Activated CD4-positive, alpha-beta T cell treated with anti-CD3 and anti-CD28 coated beads, Interleukin-2, amount 50 U/mL, for 48 hours (primary cell): ENCODE data around the gene CDCP1.
"Not testable (repeated sequence)": the region's sequence is repeated elsewhere in the genome, so short reads cannot be mapped to it uniquely, and the experiment has no call there.

ENCODE experiments used
- DNase-seq, 2 experiments: peaks; one replicate each; pipeline ENCODE4 v3.0.0-alpha.2; 2020

Gene CDCP1

GRCh38 chr3:45081506-45082141 lies 64.6 kb downstream of the CDCP1 start:
- DNase-seq = no peak

GRCh38 chr3:45080824-45081223 lies 65.4 kb downstream of the CDCP1 start:
- no peak for DNase-seq

DNA sequence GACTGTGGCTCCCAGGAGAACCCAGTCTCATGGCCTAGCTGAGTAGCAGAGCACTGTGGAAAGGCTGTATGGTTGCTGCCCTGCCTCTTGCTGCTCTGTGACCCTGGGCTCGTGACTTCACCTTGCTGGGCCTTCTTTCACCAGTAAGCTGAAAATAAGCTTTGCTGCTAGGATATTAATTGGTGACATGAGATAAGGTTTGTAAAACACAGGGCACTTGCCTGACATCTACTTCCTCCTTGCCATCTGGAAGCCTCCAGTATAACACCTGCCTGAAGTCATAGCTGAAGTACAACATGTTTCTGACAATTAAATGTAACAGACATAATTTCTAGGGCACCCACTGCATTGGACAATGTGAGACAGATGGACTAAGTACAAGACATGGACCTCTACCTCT lies 66.5 kb downstream of the CDCP1 start:
- DNase-seq = no peak

DNA sequence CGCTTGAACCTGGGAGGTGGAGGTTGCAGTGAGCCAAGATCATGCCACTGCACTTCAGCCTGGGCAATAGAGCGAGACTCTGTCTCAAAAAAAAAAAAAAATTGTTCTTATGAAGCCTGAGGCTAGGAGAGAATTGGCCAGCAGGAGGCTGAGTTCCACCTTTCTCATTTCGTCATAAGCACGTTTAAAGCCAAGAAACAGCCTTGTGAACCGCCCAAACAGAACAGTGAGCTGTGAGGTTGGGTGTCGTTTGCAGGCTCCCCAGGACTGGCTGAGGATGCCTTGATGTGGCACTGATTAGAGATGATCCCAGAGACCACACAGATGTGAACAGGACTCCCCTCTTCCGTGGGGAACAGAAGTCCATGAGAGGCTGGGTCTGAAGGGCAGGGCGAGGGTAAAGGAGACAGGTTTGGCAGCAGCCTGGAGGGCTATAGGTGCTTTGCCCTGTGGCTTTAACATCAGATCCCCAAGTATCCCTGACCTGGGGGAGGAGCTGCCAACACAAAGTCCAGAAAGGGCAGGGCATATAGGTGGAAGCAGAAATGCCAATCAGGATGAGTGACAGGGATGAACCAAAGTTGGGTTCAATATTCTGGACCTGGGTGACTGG lies 67.2 kb downstream of the CDCP1 start:
- DNase-seq = no peak

- not testable (repeated sequence) for DNase-seq
Measured at GRCh38 chr3:45078256-45078655, 67.9 kb downstream of the CDCP1 start.

DNA sequence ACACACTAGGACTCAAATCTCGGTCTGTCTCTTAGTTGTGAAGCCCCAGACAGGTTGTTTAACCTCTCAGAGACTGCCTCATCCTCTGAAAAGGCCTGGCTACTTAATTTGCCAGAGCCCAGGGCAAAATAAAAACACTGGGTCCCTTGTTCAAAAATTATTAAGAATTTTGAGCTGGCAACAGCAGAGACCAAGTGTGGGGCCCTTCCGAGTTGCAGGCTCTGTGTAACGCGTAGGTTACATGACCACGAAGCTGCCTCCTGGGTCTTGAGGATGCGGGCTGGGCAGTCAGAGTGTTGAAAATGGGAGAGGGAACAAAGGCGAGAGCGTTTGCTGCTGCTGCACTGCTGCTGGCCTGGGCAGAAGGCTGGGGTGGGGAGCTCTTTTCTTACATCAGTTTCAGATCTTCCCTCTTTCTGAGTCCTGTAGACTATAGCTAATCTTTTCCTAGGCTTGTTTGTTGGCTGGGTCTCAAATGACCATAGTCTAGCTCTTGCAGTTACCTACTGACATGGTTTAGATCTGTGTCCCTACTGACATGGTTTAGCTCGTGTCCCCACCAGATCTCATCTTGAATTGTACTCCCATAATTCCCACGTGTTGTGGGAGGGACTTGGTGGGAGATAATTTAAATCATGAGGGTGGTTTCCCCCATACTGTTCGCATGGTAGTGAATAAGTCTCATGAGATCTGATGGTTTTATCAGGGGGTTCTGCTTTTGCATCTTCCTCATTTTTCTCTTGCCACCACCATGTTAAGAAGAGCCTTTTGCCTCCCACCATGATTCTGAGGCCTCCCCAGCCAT lies 70.2 kb downstream of the CDCP1 start:
- DNase-seq = no peak

- DNase-seq = no peak
Measured at GRCh38 chr3:45071075-45071474, 75.1 kb downstream of the CDCP1 start.

DNA sequence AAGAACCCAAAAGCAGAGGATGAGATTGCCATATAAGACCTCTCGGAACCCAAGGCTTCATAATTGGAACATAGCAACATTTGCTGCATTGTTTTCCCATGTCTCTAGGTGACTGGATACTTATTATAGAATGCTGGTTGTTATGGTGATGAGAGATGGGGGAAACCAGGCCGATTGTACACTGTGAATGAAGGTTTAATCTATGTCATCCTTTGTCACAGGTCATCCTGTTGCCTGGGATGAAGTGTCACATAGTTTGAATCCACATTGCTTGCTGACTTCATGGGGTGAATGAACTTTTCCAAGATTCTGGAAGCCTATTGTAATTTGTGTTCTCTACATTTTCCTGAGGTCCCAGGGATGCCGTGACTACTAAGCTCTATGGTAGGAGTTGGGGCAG lies 78.2 kb downstream of the CDCP1 start:
- no peak for DNase-seq

- no peak for DNase-seq
Measured at GRCh38 chr3:45067486-45067885, 78.7 kb downstream of the CDCP1 start.

DNA sequence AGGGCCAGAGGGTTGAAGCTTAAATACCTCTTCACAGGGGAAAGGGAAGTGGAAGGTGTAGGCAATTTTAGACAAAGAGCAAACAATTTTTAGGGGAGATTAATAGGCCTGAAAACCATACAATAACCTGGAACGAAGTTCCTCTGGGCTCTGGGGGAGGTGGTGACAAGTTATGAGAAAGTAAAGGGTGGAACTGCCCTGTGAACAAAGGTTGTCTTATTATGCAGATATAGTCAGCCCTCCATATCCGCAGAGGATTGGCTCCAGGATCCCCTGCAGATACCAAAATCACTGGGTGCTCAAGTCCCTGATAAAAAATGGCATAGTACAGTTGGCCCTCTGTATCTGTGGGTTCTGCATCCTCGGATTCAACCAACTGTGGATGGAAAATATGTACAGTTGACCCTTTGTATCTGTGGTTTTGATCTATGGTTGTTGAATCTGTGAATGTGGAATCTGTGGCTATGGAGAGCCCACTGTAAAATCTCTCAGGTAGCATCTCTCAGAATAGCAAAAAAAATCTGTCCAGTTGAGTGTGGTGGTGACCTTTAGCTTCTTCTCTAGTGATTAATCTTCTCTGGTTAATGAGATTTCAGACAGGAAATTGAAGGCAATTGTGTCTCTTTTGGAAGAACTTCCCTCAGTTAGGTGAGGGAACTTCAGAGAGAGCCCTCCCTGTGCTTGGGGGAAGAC lies 79.9 kb downstream of the CDCP1 start:
- no peak for DNase-seq

DNA sequence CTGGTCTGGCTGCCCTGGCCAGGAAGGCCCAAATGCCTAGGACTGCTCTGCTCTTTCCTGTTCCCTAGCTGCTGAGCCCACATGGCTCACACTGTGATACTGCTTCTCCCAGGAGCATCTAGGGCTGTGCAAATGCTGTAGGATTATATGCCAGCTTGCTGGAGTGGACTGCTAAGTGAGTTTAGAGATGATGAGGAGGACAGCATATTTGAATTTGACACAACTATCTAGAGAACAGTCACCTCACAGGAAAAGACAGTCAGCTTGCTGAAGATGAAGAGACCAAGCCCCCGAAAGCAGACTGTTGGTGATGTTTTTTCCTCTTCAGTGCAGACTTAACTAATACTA lies 80.8 kb downstream of the CDCP1 start:
- DNase-seq = no peak

DNA sequence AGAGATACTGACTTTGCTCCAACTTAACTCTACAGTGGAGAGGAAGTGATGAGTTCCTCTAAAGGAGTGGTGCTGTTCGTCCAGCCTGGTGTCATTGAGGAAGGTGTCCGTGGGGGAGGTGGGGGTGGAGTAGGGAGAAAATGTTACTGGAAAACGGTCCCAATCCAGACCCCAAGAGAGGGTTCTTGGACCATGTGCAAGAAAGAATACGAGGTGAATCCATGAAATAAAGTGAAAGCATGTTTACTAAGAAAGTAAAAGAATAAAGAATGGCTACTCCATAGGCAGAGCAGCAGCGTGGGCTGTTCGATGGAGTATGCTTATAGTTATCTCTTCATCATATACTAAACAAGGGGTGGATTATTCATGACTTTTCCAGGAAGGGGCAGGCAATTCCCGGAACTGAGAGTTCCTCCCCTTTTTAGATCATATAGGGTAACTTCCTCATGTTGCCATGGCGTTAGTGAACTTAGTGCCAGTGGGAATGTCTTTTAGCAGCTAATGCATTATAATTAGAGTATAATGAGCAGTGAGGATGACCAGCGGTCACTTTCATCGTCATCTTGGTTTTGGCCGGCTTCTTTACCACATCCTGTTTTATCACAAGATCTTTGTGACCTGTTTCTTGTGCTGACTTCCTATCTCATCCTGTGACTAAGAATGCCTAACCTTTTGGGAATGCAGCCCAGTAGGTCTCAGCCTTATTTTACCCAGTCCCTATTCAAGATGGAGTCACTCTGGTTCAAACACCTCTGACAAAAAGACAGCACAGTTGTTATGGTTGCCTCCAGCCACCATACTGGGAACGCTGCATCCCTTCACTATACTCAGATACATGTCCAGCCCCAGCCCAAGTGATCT lies 81.4 kb downstream of the CDCP1 start:
- DNase-seq = peak; percentile 70 to 77

DNA sequence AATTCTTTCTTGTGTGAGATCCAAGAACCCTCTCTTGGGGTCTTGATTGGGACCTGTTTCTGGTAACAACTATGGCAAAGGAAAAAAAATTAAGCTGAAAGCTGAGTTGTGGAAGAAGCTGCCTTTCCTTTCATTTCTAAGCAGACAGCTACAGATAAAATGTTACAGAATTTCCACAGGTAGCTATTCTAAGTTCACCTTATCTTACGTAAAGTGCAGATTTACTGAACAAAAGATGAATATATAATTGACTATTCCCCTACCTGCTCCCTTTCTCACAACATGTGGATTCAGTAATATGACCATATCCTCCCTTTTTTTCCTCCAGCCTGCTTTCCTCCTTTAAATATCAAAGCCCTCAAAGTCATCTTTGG lies 83.5 kb downstream of the CDCP1 start:
- no peak for DNase-seq

DNA sequence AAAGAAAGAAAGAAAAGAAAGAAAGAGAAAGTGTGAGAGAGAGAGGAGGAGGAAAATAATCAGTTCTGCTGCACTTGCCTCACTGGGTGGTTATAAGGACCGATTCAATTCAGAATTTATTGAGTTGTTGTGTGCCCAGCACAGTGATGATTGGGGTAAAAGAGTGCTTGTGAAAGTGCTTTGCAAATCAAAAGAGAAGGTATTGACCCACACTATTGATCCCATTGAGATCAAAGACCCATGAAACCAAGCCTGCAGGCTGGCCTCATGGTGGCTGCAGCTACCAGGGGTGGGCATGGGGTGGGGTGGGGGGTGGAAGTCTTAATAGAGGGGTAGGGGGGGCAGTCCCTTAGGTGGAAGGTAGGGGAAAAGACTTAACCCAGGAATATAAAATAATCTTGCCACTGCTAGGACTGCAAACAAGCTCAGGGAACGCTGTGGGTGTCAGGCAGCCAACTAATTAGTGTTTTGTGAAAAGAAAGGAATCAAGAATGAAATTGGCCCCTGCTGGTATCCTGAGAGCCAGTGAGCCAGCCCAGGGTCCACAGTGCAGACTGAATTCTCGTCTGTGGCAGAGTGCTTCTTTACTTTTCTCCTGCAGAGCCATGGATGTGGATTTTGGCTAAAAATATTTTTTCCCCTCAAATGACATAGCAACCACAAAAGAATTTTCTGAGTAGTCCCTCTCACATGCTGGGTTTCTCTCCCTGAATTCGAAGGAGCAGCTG lies 85.8 kb downstream of the CDCP1 start:
- DNase-seq = no peak

DNA sequence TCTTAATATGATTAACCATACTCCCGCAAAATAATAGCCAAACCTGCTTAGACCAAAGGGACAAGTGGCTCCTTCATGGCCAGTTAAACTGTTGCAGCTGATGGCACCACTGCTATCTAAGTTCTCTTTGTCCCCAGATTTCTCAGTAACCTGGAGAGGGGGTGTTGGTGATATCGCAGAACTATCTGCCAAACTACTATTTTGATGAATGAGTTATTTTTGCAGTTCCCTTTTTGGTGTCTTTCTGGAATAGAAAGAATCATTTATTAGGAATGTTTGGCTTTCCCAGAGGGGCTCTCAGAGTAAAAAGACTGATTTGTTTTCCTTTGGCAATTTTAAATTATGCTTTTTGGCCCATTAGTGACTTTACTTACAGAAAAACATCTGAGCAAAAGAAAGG lies 87.0 kb downstream of the CDCP1 start:
- no peak for DNase-seq

DNA sequence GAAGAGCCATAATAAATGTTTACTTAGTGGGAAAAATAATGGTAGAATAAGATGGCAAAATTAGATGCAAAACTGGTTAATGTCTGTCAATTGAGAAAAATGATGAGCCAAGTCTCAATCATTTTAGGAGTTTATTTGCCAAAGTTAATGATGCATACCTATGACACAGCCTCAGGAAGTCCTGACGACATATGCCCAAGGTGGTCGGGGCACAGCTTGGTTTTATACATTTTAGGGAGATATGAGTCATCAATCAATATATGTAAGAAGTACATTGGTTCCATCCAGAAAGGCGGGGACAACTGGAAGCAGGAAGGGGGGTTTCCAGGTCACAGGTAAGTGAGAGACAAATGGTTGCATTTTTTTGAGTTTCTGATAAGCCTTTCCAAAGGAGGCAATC lies 88.6 kb downstream of the CDCP1 start:
- DNase-seq = no peak

GRCh38 chr3:45056608-45057301 lies 89.4 kb downstream of the CDCP1 start:
- no peak for DNase-seq

GRCh38 chr3:45055411-45056143 lies 90.6 kb downstream of the CDCP1 start:
- DNase-seq = no peak

DNA sequence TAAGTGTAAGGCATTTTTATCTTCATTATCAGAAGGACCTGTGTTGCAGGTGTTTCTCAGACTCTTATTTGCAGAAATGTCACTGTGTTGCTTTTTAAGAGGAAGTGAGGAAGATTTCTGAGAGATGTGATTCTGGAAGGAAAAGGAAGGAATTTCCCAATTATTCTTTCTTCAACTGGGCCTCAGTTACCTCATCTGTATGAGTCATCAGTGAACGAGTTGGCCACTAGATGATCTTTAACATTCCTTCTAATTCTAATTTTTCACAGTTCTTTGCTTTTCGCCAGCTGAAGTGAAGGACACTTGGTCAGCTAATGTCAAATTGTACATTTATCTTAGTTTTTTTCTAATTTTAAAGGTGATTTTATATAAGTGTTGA lies 91.2 kb downstream of the CDCP1 start:
- DNase-seq = no peak

DNA sequence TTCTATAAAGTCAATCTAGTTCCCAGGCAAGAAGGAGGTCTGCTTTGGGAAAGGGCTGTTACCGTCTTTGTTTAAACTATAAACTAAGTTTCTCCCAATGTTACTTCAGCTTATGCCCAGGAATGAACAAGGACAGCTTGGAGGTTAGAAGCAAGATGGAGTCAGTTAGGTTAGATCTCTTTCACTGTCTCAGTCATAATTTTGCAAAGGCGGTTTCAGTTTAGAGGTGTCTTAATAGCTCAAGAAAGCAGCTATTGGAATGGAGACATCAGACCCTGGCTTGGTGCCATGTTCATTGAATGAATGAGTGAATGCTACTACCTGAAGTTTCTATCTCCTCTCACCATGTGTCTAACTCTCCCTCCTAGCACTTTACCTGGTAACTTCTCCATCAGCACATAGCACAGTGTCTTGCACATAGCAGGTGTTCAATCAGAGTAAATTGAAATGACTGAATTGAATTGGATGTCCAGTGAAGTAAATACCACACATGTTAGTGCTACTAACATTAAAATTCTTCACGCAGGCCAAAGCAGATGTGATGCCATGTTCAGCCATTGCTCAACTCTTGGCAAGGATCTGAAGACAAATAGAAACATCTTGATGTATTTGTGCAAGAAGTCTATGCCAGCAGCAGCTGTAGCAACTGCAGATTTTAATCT lies 91.9 kb downstream of the CDCP1 start:
- no peak for DNase-seq
